ENCODE measurements around the gene SYNE2.
A peak's percentile ranks its signal among the peaks of the same experiment; 100 is the strongest.

Gene SYNE2

DNA sequence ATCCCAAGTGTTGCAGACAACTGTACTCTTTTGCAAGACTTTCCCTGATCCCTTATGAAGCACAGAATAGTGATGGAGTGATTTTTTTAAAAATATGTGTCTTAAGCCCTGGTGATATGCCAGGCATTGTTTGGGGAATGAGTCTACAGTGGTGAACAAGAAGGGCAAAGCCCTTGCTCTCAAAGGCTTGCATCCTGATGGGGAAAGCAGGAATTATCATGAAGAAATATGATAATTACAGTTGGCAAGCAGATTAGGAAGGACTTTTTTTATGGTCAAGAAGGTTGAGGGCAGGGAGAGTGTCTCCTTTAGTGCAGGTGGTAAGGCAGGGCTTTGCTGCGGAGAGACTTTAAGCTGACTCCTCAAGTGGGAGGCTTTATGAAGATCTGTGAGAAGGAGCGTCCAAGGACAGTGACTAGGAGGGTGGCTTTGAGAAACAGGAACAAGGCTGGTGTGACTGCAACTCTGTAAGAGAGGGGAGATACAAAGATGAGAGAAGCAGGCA is 100.2 kb downstream of the SYNE2 start:
- no peak for ATAC-seq (ENCODE audit: low read depth)
- Histone ChIP-seq H3K36me3 (ENCODE audit: low read depth) (peaks cover 36% of the 10 kb centered on the region), H3K27me3 (ENCODE audit: insufficient read depth, poor library complexity, severe bottlenecking) (no peaks in the 10 kb centered on the region), H3K27ac (ENCODE audit: poor library complexity, severe bottlenecking) (no peak overlapping the region), H3K9me3 (ENCODE audit: severe bottlenecking) (no peaks in the 10 kb centered on the region), H3K4me3 (ENCODE audit: severe bottlenecking) (no peak overlapping the region), H3K4me1 (ENCODE audit: insufficient read depth, poor library complexity, severe bottlenecking) (peaks cover 2% of the 10 kb centered on the region)
- DNase-seq (ENCODE audit: low spot score) = no peak
- TF ChIP-seq, protein P1, sequence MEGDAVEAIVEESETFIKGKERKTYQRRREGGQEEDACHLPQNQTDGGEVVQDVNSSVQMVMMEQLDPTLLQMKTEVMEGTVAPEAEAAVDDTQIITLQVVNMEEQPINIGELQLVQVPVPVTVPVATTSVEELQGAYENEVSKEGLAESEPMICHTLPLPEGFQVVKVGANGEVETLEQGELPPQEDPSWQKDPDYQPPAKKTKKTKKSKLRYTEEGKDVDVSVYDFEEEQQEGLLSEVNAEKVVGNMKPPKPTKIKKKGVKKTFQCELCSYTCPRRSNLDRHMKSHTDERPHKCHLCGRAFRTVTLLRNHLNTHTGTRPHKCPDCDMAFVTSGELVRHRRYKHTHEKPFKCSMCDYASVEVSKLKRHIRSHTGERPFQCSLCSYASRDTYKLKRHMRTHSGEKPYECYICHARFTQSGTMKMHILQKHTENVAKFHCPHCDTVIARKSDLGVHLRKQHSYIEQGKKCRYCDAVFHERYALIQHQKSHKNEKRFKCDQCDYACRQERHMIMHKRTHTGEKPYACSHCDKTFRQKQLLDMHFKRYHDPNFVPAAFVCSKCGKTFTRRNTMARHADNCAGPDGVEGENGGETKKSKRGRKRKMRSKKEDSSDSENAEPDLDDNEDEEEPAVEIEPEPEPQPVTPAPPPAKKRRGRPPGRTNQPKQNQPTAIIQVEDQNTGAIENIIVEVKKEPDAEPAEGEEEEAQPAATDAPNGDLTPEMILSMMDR (IDR thresholded peaks at IDR 0.05; ENCODE audit: poor library complexity, severe bottlenecking) = no peak

DNA sequence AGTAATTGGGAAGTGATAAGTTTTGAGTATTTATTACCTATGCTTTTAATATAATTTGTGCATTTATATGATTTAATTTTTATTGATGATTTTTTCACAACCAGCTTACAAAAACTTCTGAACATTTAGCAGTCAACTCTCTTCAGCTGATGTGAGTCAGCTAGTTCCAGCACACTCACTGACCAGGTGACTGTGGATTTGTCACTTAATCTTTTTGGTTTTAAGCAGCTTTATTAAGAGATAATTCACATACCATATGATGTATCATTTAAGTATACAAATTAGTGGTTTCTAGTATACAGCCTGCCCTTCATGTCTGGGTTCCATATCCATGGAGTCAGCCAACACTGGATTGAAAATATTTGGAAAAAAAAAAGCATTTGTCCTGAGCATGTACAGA is 103.5 kb downstream of the SYNE2 start:
- no peaks in the 10 kb centered on the region for H3K27me3 ChIP-seq (ENCODE audit: insufficient read depth, poor library complexity, severe bottlenecking)
- H3K36me3 ChIP-seq (ENCODE audit: low read depth) = peaks cover 29% of the 10 kb centered on the region
- peaks cover 5% of the 10 kb centered on the region for H3K4me1 ChIP-seq (ENCODE audit: insufficient read depth, poor library complexity, severe bottlenecking)
- H3K4me3 ChIP-seq (ENCODE audit: severe bottlenecking) = no peak overlapping the region
- no peaks in the 10 kb centered on the region for H3K9me3 ChIP-seq (ENCODE audit: severe bottlenecking)
- DNase-seq (ENCODE audit: low spot score) (no peak), ATAC-seq (ENCODE audit: low read depth) (0 out of 3 replicates have a peak, but pooled peaks have one; percentile 12)
- TF ChIP-seq, protein P1 (IDR thresholded peaks at IDR 0.05; ENCODE audit: poor library complexity, severe bottlenecking) = no peak
- no peak overlapping the region for H3K27ac ChIP-seq (ENCODE audit: poor library complexity, severe bottlenecking)

DNA sequence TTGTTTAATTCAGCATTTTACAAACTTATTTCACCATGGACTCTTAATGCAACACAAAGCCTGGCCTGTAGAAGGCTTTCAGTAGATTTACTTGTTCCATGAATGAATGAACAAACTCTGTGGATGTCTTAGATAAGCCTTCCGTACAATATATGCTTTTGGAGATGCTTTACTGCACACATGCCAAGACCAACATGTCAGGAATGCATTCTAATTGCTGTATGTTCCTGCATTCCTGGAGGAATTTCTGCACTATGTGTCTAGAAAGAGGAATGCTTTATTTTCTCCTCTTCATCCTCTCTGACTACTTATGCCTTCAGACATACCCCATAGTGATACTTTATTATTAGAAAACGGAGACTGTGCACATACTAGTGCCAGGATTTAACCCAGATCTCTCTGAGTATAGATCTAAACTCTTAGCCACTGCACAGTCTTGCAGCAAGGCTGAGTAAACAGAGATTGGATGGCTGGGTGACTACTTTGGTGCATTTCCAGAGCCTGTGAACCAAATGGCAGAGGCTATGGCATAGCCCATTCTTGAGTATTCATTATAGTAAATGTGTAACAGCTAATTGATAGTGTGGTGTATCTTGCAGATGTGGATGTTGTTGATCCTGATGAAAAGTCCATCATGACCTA is 108.2 kb downstream of the SYNE2 start:
- Histone ChIP-seq H3K27me3 (ENCODE audit: insufficient read depth, poor library complexity, severe bottlenecking) (no peaks in the 10 kb centered on the region), H3K27ac (ENCODE audit: poor library complexity, severe bottlenecking) (no peak overlapping the region), H3K4me1 (ENCODE audit: insufficient read depth, poor library complexity, severe bottlenecking) (peaks cover 3% of the 10 kb centered on the region), H3K4me3 (ENCODE audit: severe bottlenecking) (no peak overlapping the region), H3K9me3 (ENCODE audit: severe bottlenecking) (no peaks in the 10 kb centered on the region), H3K36me3 (ENCODE audit: low read depth) (peaks cover 13% of the 10 kb centered on the region; the same call in 1 of the 2 replicates)
- DNase-seq (ENCODE audit: low spot score) (no peak), ATAC-seq (ENCODE audit: low read depth) (no peak)
- TF ChIP-seq, protein P1 (IDR thresholded peaks at IDR 0.05; ENCODE audit: poor library complexity, severe bottlenecking) = no peak

DNA sequence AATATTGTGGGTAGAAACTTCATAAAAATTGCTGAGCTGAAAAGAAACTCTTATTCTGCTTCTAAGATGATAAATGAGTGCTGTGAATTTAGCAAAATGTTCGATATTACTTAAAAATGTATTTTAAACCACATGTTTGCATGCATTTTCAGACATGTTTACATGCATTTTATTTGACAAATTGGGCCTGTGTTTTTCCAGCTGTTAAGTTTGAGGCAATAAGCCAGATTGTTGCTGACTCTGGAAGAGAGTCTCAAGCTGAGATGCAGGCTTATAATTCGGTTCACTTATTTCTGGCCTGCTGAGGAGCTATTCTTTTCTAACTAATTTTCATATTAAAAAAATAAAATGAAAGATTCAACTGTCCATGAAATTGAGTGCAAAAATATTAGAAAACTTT is 110.1 kb downstream of the SYNE2 start:
- DNase-seq (ENCODE audit: low spot score) (no peak), ATAC-seq (ENCODE audit: low read depth) (no peak)
- Histone ChIP-seq H3K4me1 (ENCODE audit: insufficient read depth, poor library complexity, severe bottlenecking) (peaks cover 3% of the 10 kb centered on the region), H3K36me3 (ENCODE audit: low read depth) (peaks cover 18% of the 10 kb centered on the region; the same call in 1 of the 2 replicates), H3K27ac (ENCODE audit: poor library complexity, severe bottlenecking) (no peak overlapping the region), H3K4me3 (ENCODE audit: severe bottlenecking) (no peak overlapping the region), H3K9me3 (ENCODE audit: severe bottlenecking) (no peaks in the 10 kb centered on the region), H3K27me3 (ENCODE audit: insufficient read depth, poor library complexity, severe bottlenecking) (no peaks in the 10 kb centered on the region)
- TF ChIP-seq, protein P1 (IDR thresholded peaks at IDR 0.05; ENCODE audit: poor library complexity, severe bottlenecking) = no peak

DNA sequence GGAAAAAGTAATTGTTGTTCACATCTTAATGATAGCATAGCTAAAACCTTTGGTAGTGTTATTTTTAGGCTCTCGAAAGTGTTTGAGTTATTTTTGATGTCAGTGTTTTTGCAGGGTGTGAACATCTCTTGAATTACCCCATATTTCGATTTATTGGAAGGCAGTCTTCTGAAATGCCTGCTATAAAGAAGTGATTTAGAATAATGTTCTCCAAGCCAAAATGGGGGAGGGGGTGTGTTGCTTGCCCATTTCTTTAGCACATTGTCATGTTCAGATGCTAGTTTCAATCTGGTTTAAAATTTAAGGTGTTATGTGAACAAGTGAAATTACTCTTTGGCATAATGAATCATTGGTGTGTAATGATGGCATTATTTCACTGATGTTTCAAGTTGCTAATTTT is 110.6 kb downstream of the SYNE2 start:
- H3K4me3 ChIP-seq (ENCODE audit: severe bottlenecking) = no peak overlapping the region
- H3K27ac ChIP-seq (ENCODE audit: poor library complexity, severe bottlenecking) = no peak overlapping the region
- H3K4me1 ChIP-seq (ENCODE audit: insufficient read depth, poor library complexity, severe bottlenecking) = peaks cover 3% of the 10 kb centered on the region
- H3K27me3 ChIP-seq (ENCODE audit: insufficient read depth, poor library complexity, severe bottlenecking) = no peaks in the 10 kb centered on the region
- ATAC-seq (ENCODE audit: low read depth) = no peak
- TF ChIP-seq, protein P1 (IDR thresholded peaks at IDR 0.05; ENCODE audit: poor library complexity, severe bottlenecking) = no peak
- H3K36me3 ChIP-seq (ENCODE audit: low read depth) = peaks cover 22% of the 10 kb centered on the region; the same call in 1 of the 2 replicates
- no peak for DNase-seq (ENCODE audit: low spot score)
- H3K9me3 ChIP-seq (ENCODE audit: severe bottlenecking) = no peaks in the 10 kb centered on the region
